GM18858 (cell line): ENCODE data around the gene SAMSN1.

Experiments
- ATAC-seq: cut with Tn5 transposase; IDR thresholded peaks from one replicate; pipeline ENCODE4 v1.9.1; 2021; ENCODE audit not compliant: unreplicated experiment

Gene SAMSN1

GRCh38 chr21:14487490-14488432 lies 58.4 kb downstream of the SAMSN1 start:
- ATAC-seq, result no peak

GRCh38 chr21:14486869-14487268 lies 59.2 kb downstream of the SAMSN1 start:
- no peak for ATAC-seq

- no peak for ATAC-seq
Observed at GRCh38 chr21:14484188-14485009, 61.7 kb downstream of the SAMSN1 start.

GRCh38 chr21:14483296-14483695 lies 62.8 kb downstream of the SAMSN1 start:
- ATAC-seq, result no peak

- no peak for ATAC-seq
Observed at GRCh38 chr21:14482165-14482564, 64.0 kb downstream of the SAMSN1 start.

GRCh38 chr21:14480411-14481031 lies 65.6 kb downstream of the SAMSN1 start:
- ATAC-seq, result no peak

- ATAC-seq, result no peak
Observed at GRCh38 chr21:14479241-14479786, 66.8 kb downstream of the SAMSN1 start.

- no peak for ATAC-seq
Observed at GRCh38 chr21:14477841-14478240, 68.3 kb downstream of the SAMSN1 start.

GRCh38 chr21:14477133-14477532 lies 69.0 kb downstream of the SAMSN1 start:
- ATAC-seq, result no peak

- ATAC-seq, result no peak
Observed at GRCh38 chr21:14474995-14475394, 71.1 kb downstream of the SAMSN1 start.

- ATAC-seq, result no peak
Observed at GRCh38 chr21:14469641-14470040, 76.5 kb downstream of the SAMSN1 start.

- no peak for ATAC-seq
Observed at GRCh38 chr21:14466715-14467114, 79.4 kb downstream of the SAMSN1 start.

- no peak for ATAC-seq
Observed at GRCh38 chr21:14457762-14458161, 88.4 kb downstream of the SAMSN1 start.

GRCh38 chr21:14456911-14457310 lies 89.2 kb downstream of the SAMSN1 start:
- ATAC-seq, result no peak

GRCh38 chr21:14454016-14455009 lies 91.8 kb downstream of the SAMSN1 start:
- ATAC-seq, result peak; percentile 74

- peak; percentile 86 for ATAC-seq
Observed at GRCh38 chr21:14453339-14454015, 92.6 kb downstream of the SAMSN1 start.

- ATAC-seq, result no peak
Observed at GRCh38 chr21:14452727-14453241, 93.3 kb downstream of the SAMSN1 start.

- ATAC-seq, result no peak
Observed at GRCh38 chr21:14452031-14452726, 93.9 kb downstream of the SAMSN1 start.

- ATAC-seq, result no peak
Observed at GRCh38 chr21:14451546-14451945, 94.6 kb downstream of the SAMSN1 start.
